IPS DF 19.7 (cell line): Measurements from ENCODE around the gene IQGAP2.
"Not testable (repeated sequence)": the region's sequence is repeated elsewhere in the genome, so short reads cannot be mapped to it uniquely, and the experiment has no call there.

Experiments
- DNase-seq: peaks from one replicate; pipeline ENCODE4 v3.0.0-alpha.2; 2013; ENCODE audit warnings: low read depth, low spot score

Gene IQGAP2

GRCh38 chr5:76652809-76653414 lies 249.8 kb downstream of the IQGAP2 start:
- DNase-seq: no peak

GRCh38 chr5:76657091-76657490 lies 254.0 kb downstream of the IQGAP2 start:
- DNase-seq: no peak

- no peak for DNase-seq
Measured at GRCh38 chr5:76657683-76658311, 254.7 kb downstream of the IQGAP2 start.

GRCh38 chr5:76660360-76660759 lies 257.3 kb downstream of the IQGAP2 start:
- DNase-seq: no peak

GRCh38 chr5:76662521-76662920 lies 259.4 kb downstream of the IQGAP2 start:
- no peak for DNase-seq

GRCh38 chr5:76663573-76663972 lies 260.5 kb downstream of the IQGAP2 start:
- no peak for DNase-seq

- DNase-seq: no peak
Measured at GRCh38 chr5:76664079-76664478, 261.0 kb downstream of the IQGAP2 start.

- no peak for DNase-seq
Measured at GRCh38 chr5:76667495-76667894, 264.4 kb downstream of the IQGAP2 start.

GRCh38 chr5:76669245-76669644 lies 266.2 kb downstream of the IQGAP2 start:
- DNase-seq: no peak

GRCh38 chr5:76670508-76670907 lies 267.4 kb downstream of the IQGAP2 start:
- no peak for DNase-seq

- DNase-seq: no peak
Measured at GRCh38 chr5:76672242-76672641, 269.2 kb downstream of the IQGAP2 start.

- no peak for DNase-seq
Measured at GRCh38 chr5:76673125-76673524, 270.0 kb downstream of the IQGAP2 start.

- DNase-seq: no peak
Measured at GRCh38 chr5:76674330-76675066, 271.4 kb downstream of the IQGAP2 start.

GRCh38 chr5:76675364-76675763 lies 272.3 kb downstream of the IQGAP2 start:
- no peak for DNase-seq

GRCh38 chr5:76677849-76678472 lies 274.9 kb downstream of the IQGAP2 start:
- no peak for DNase-seq

GRCh38 chr5:76679231-76679630 lies 276.1 kb downstream of the IQGAP2 start:
- no peak for DNase-seq

- DNase-seq: not testable (repeated sequence)
Measured at GRCh38 chr5:76680826-76681225, 277.7 kb downstream of the IQGAP2 start.

GRCh38 chr5:76681287-76681686 lies 278.2 kb downstream of the IQGAP2 start:
- DNase-seq: no peak

GRCh38 chr5:76682387-76682786 lies 279.3 kb downstream of the IQGAP2 start:
- DNase-seq: no peak

GRCh38 chr5:76683816-76684731 lies 281.0 kb downstream of the IQGAP2 start:
- DNase-seq: no peak

GRCh38 chr5:76684756-76685519 lies 281.9 kb downstream of the IQGAP2 start:
- DNase-seq: no peak
